GM12878 (cell line): ENCODE data around the gene LCP1.

Experiments
- MAX ChIP-seq: IDR thresholded peaks from 2 replicates; pipeline ENCODE4 v1.6.1; 2012; ENCODE audit warnings: low read depth, low read length, improper control_type of control experiment
- POLR2A ChIP-seq: IDR thresholded peaks from 2 replicates; pipeline ENCODE4 v1.6.1; 2011; ENCODE audit warnings: low read depth, mild to moderate bottlenecking, low read length

- no peak for TF ChIP-seq MAX
- TF ChIP-seq POLR2A = no peak
Observed at GRCh38 chr13:46166224-46166584, 15.8 kb downstream of the LCP1 start.
